ENCODE data around the gene HS6ST2.

DNA sequence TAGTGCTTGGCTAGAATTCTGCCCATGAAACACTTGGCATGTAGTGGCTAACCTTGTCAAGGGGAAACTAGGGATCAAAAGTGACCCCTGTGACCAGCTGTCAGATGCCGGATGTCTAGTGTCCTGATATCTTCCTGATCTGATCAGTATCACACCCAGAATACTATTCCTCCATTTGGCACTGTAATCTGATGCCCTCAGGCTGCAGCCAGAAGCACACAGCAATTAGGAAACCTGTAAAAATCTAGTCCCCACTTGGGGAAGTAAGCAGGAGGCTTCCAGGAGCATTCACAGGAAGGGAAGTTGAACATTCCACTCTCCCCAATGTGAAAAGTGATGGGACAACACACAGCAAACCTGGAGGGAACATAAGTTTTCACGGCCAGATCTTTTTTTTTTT is 125.1 kb downstream of the HS6ST2 start:
- TF ChIP-seq, protein P1, sequence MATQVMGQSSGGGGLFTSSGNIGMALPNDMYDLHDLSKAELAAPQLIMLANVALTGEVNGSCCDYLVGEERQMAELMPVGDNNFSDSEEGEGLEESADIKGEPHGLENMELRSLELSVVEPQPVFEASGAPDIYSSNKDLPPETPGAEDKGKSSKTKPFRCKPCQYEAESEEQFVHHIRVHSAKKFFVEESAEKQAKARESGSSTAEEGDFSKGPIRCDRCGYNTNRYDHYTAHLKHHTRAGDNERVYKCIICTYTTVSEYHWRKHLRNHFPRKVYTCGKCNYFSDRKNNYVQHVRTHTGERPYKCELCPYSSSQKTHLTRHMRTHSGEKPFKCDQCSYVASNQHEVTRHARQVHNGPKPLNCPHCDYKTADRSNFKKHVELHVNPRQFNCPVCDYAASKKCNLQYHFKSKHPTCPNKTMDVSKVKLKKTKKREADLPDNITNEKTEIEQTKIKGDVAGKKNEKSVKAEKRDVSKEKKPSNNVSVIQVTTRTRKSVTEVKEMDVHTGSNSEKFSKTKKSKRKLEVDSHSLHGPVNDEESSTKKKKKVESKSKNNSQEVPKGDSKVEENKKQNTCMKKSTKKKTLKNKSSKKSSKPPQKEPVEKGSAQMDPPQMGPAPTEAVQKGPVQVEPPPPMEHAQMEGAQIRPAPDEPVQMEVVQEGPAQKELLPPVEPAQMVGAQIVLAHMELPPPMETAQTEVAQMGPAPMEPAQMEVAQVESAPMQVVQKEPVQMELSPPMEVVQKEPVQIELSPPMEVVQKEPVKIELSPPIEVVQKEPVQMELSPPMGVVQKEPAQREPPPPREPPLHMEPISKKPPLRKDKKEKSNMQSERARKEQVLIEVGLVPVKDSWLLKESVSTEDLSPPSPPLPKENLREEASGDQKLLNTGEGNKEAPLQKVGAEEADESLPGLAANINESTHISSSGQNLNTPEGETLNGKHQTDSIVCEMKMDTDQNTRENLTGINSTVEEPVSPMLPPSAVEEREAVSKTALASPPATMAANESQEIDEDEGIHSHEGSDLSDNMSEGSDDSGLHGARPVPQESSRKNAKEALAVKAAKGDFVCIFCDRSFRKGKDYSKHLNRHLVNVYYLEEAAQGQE (IDR thresholded peaks at IDR 0.05; ENCODE audit: insufficient read depth in 1 of 2, low read depth in 2 of 2, low read length in 2 of 2): no peak
- TF ChIP-seq SIN3A (IDR thresholded peaks at IDR 0.05; ENCODE audit: borderline replicate concordance, insufficient read depth, low read length) (no peak), TAF1 (IDR thresholded peaks at IDR 0.05; ENCODE audit: borderline replicate concordance, insufficient read depth, low read length) (no peak), POLR2AphosphoS5 (IDR thresholded peaks at IDR 0.05; ENCODE audit: low read depth, low read length) (no peak), FOXP2 (optimal IDR thresholded peaks at IDR 0.05; ENCODE audit: borderline replicate concordance, extremely low read depth, extremely low read length, insufficient read depth) (no peak)

Data from PFSK-1 (cell line).